Measurements from ENCODE around the gene FAM83B. TPM values are rescaled to one million over a fixed set of nuclear protein-coding genes. Genes with fewer than 3 reads are reported as not detected.

Gene FAM83B
- total RNA-seq, 1 donor: not detected

- no peak overlapping the region for H3K4me2 ChIP-seq (ENCODE audit: insufficient read depth, low read length)
- H3K27ac ChIP-seq (ENCODE audit: low read depth, low read length): no peak overlapping the region
- no peaks in the 10 kb centered on the region for H3K27me3 ChIP-seq (ENCODE audit: insufficient read depth, low read length)
- no peak overlapping the region for H2AFZ ChIP-seq (ENCODE audit: low read length)
- no peaks in the 10 kb centered on the region for H4K20me1 ChIP-seq (ENCODE audit: insufficient read depth, low read length)
- no peaks in the 10 kb centered on the region for H3K36me3 ChIP-seq (ENCODE audit: insufficient read depth, low read length)
- no peaks in the 10 kb centered on the region for H3K4me1 ChIP-seq (ENCODE audit: insufficient read depth, low read length)
- TF ChIP-seq CTCF (IDR thresholded peaks at IDR 0.05; ENCODE audit: extremely low read depth, low read depth, low read length): no peak
- DNase-seq (ENCODE audit: insufficient read length, low spot score, missing footprints): no peak
- no peaks in the 10 kb centered on the region for H3K9me3 ChIP-seq (ENCODE audit: low read depth, low read length)
- no peak overlapping the region for H3K4me3 ChIP-seq (ENCODE audit: insufficient read depth, low read length)
- no peaks in the 10 kb centered on the region for H3K79me2 ChIP-seq (ENCODE audit: insufficient read depth, low read length)
These were observed 19.6 kb upstream of the FAM83B start for GRCh38 chr6:54827010-54827409.

- TF ChIP-seq CTCF (IDR thresholded peaks at IDR 0.05; ENCODE audit: extremely low read depth, low read depth, low read length): no peak
- H3K79me2 ChIP-seq (ENCODE audit: insufficient read depth, low read length): no peaks in the 10 kb centered on the region
- H3K4me2 ChIP-seq (ENCODE audit: insufficient read depth, low read length): no peak overlapping the region
- H3K4me1 ChIP-seq (ENCODE audit: insufficient read depth, low read length): no peaks in the 10 kb centered on the region
- no peaks in the 10 kb centered on the region for H4K20me1 ChIP-seq (ENCODE audit: insufficient read depth, low read length)
- no peak overlapping the region for H2AFZ ChIP-seq (ENCODE audit: low read length)
- H3K9me3 ChIP-seq (ENCODE audit: low read depth, low read length): no peaks in the 10 kb centered on the region
- H3K4me3 ChIP-seq (ENCODE audit: insufficient read depth, low read length): no peak overlapping the region
- H3K27ac ChIP-seq (ENCODE audit: low read depth, low read length): no peak overlapping the region
- no peak for DNase-seq (ENCODE audit: insufficient read length, low spot score, missing footprints)
- H3K36me3 ChIP-seq (ENCODE audit: insufficient read depth, low read length): no peaks in the 10 kb centered on the region
- no peaks in the 10 kb centered on the region for H3K27me3 ChIP-seq (ENCODE audit: insufficient read depth, low read length)
These were observed 16.4 kb upstream of the FAM83B start for GRCh38 chr6:54830216-54830615.

- Histone ChIP-seq H2AFZ (ENCODE audit: low read length) (no peak overlapping the region), H3K27ac (ENCODE audit: low read depth, low read length) (no peak overlapping the region), H3K4me1 (ENCODE audit: insufficient read depth, low read length) (no peaks in the 10 kb centered on the region), H3K27me3 (ENCODE audit: insufficient read depth, low read length) (no peaks in the 10 kb centered on the region), H3K9me3 (ENCODE audit: low read depth, low read length) (no peaks in the 10 kb centered on the region), H3K79me2 (ENCODE audit: insufficient read depth, low read length) (no peaks in the 10 kb centered on the region), H3K36me3 (ENCODE audit: insufficient read depth, low read length) (no peaks in the 10 kb centered on the region), H4K20me1 (ENCODE audit: insufficient read depth, low read length) (no peaks in the 10 kb centered on the region), H3K4me3 (ENCODE audit: insufficient read depth, low read length) (no peak overlapping the region), H3K4me2 (ENCODE audit: insufficient read depth, low read length) (no peak overlapping the region)
- no peak for TF ChIP-seq CTCF (IDR thresholded peaks at IDR 0.05; ENCODE audit: extremely low read depth, low read depth, low read length)
- DNase-seq (ENCODE audit: insufficient read length, low spot score, missing footprints): no peak
These were observed 11.4 kb upstream of the FAM83B start for GRCh38 chr6:54835176-54835575.

GRCh38 chr6:54846857-54847674 lies 495 bp downstream of the FAM83B start:
- Histone ChIP-seq H3K27ac (ENCODE audit: low read depth, low read length) (no peak overlapping the region), H4K20me1 (ENCODE audit: insufficient read depth, low read length) (no peaks in the 10 kb centered on the region), H3K79me2 (ENCODE audit: insufficient read depth, low read length) (no peaks in the 10 kb centered on the region), H3K4me1 (ENCODE audit: insufficient read depth, low read length) (peaks cover 4% of the 10 kb centered on the region), H3K9me3 (ENCODE audit: low read depth, low read length) (no peaks in the 10 kb centered on the region), H3K4me3 (ENCODE audit: insufficient read depth, low read length) (peak overlapping the region; percentile 58), H3K4me2 (ENCODE audit: insufficient read depth, low read length) (peak overlapping the region; percentile 68), H2AFZ (ENCODE audit: low read length) (no peak overlapping the region), H3K36me3 (ENCODE audit: insufficient read depth, low read length) (no peaks in the 10 kb centered on the region), H3K27me3 (ENCODE audit: insufficient read depth, low read length) (peaks cover 23% of the 10 kb centered on the region)
- TF ChIP-seq CTCF (IDR thresholded peaks at IDR 0.05; ENCODE audit: extremely low read depth, low read depth, low read length): no peak
- DNase-seq (ENCODE audit: insufficient read length, low spot score, missing footprints): peak; percentile 62

Measured in osteoblast (primary cell).